K562 (cell line): Measurements from ENCODE around the gene YY1AP1. TPM values are rescaled to one million over a fixed set of nuclear protein-coding genes. Genes with fewer than 3 reads are reported as not detected.

Experiments
- CAMTA2 ChIP-seq: fragments of 250-450 bp; sonication (Bioruptor Pico); conservative IDR thresholded peaks from 2 replicates; pipeline ENCODE4 v1.5.1; 2022
- CEBPG ChIP-seq, 3 experiments: fragments of 200-800 bp in 1 of 3; sonication (Bioruptor generic) in 1 of 3; sonication (generic) in 1 of 3; formaldehyde crosslinking in 1 of 3; IDR thresholded peaks in 2 of 3; conservative IDR thresholded peaks in 1 of 3; 2 replicates each; pipeline versions ENCODE4 v1.6.1 to v1.8.0; 2016 to 2022; ENCODE audit warnings: missing compliant biosample characterization in 2 of 3, missing genetic modification characterization in 2 of 3, mild to moderate bottlenecking in 1 of 3, missing genetic modification reagents in 1 of 3
- CHD4 ChIP-seq: fragments of 200-600 bp; sonication (generic); IDR thresholded peaks from 3 replicates; pipeline ENCODE4 v1.6.1; 2012; ENCODE audit warnings: low read depth, mild to moderate bottlenecking, mixed read lengths, low read length, inconsistent platforms; ENCODE audit not compliant: insufficient read depth, insufficient replicate concordance, poor library complexity, severe bottlenecking
- E2F6 ChIP-seq, 2 experiments: IDR thresholded peaks; 2 replicates each; pipeline ENCODE4 v1.6.1; 2011; ENCODE audit warnings: borderline replicate concordance in 1 of 2, control low read depth in 1 of 2, low read depth in 1 of 2, low read length in 1 of 2, mild to moderate bottlenecking in 1 of 2, mixed read lengths in 1 of 2, moderate library complexity in 1 of 2; ENCODE audit not compliant: insufficient read depth in 1 of 2, insufficient read length in 1 of 2, poor library complexity in 1 of 2, severe bottlenecking in 1 of 2; ENCODE audit errors: extremely low read depth in 1 of 2
- ESRRA ChIP-seq: fragments of 450-650 bp; IDR thresholded peaks from 2 replicates; pipeline ENCODE4 v1.6.1; 2014; ENCODE audit warnings: low read depth, mild to moderate bottlenecking, moderate library complexity, borderline replicate concordance
- JUN ChIP-seq, 2 experiments: sonication (generic) in 1 of 2; formaldehyde crosslinking in 1 of 2; IDR thresholded peaks; 2 replicates each; pipeline versions ENCODE4 v1.6.1 to v1.8.0; 2012 to 2022; ENCODE audit warnings: borderline replicate concordance in 2 of 2, mild to moderate bottlenecking in 2 of 2, improper control_type of control experiment in 1 of 2, low read depth in 1 of 2, low read length in 1 of 2, missing genetic modification reagents in 1 of 2
- KLF1 ChIP-seq: fragments of 450-650 bp; IDR thresholded peaks from 2 replicates; pipeline ENCODE4 v1.6.1; 2016; ENCODE audit warnings: missing genetic modification characterization, missing compliant biosample characterization
- MAFK ChIP-seq: IDR thresholded peaks from 2 replicates; pipeline ENCODE4 v1.6.1; 2011; ENCODE audit warnings: low read length, improper control_type of control experiment
- MAZ ChIP-seq, 2 experiments: fragments of 450-650 bp in 1 of 2; sonication (generic) in 1 of 2; formaldehyde crosslinking; IDR thresholded peaks in 1 of 2; conservative IDR thresholded peaks in 1 of 2; 2 replicates each; pipeline versions ENCODE4 v1.4.0 to v1.5.0; 2020; ENCODE audit warnings: mild to moderate bottlenecking in 1 of 2, missing genetic modification reagents in 1 of 2
- MCM2 ChIP-seq: fragments of 450-650 bp; IDR thresholded peaks from 2 replicates; pipeline ENCODE4 v1.6.1; 2017; ENCODE audit warnings: low read depth, mild to moderate bottlenecking
- RBM39 ChIP-seq: fragments of 200-400 bp; formaldehyde crosslinking; optimal IDR thresholded peaks from 2 replicates; pipeline ENCODE3; 2018; ENCODE audit warnings: low read depth, low read length
- RFX1 ChIP-seq: fragments of 450-650 bp; IDR thresholded peaks from 2 replicates; pipeline ENCODE4 v1.6.1; 2016; ENCODE audit warnings: mild to moderate bottlenecking, moderate library complexity
- THRAP3 ChIP-seq: fragments of 450-650 bp; IDR thresholded peaks from 2 replicates; pipeline ENCODE4 v1.6.1; 2016; ENCODE audit warnings: mild to moderate bottlenecking, inconsistent platforms, borderline replicate concordance
- TRIM24 ChIP-seq, 2 experiments: fragments of 450-650 bp; IDR thresholded peaks; 2 replicates each; pipeline ENCODE4 v1.6.1; 2016
- ZKSCAN8 ChIP-seq: fragments of 200-800 bp; sonication (Bioruptor generic); IDR thresholded peaks from 2 replicates; pipeline ENCODE4 v1.6.1; 2016; ENCODE audit warnings: missing genetic modification characterization, missing compliant biosample characterization
- ZNF12 ChIP-seq: sonication (generic); formaldehyde crosslinking; IDR thresholded peaks from 2 replicates; pipeline ENCODE4 v1.4.0; 2020; ENCODE audit warnings: mild to moderate bottlenecking, missing genetic modification reagents
- ZNF175 ChIP-seq: fragments of 200-800 bp; sonication (Bioruptor generic); IDR thresholded peaks from 2 replicates; pipeline ENCODE4 v1.6.1; 2016; ENCODE audit warnings: low read depth, mild to moderate bottlenecking, missing genetic modification characterization, missing compliant biosample characterization
- ZNF239 ChIP-seq: fragments of 250-450 bp; sonication (Bioruptor Pico); IDR thresholded peaks from 2 replicates; pipeline ENCODE4 v1.4.0; 2020; ENCODE audit warnings: mild to moderate bottlenecking
- ZNF280A ChIP-seq: fragments of 450-650 bp; IDR thresholded peaks from 2 replicates; pipeline ENCODE4 v1.6.1; 2018; ENCODE audit warnings: mild to moderate bottlenecking, low read depth; ENCODE audit not compliant: partially characterized antibody
- polyA plus RNA-seq, 8 experiments: library from polyadenylated mRNA; depleted of rRNA in 4 of 8; stranded (reverse) in 5 of 8; unstranded in 3 of 8; fragments of >200 nt; fragmentation: Nextera tagmentation in 2 of 8; fragmentation: Illumina TruSeq in 1 of 8; extraction: Ambion mirVana in 2 of 8; extraction: Trizol in 1 of 8; gene quantifications; 2 replicates each; pipeline versions ENCODE4 v1.2.1 to v1.2.3, GENCODE V29; 2011 to 2014; ENCODE audit warnings: inconsistent platforms in 1 of 8, missing spikeins in 1 of 8
- total RNA-seq, 7 experiments: library from RNA; depleted of rRNA in 6 of 7; stranded (reverse); fragments of >200 nt in 6 of 7; fragmentation: Illumina TruSeq in 2 of 7; extraction: Trizol in 2 of 7; gene quantifications; 2 replicates each; pipeline versions ENCODE4 v1.2.1 to v1.2.3, GENCODE V29; 2011 to 2021; ENCODE audit warnings: low replicate concordance in 1 of 7
- TF ChIP-seq, protein P1 (sequence below): fragments of 250-450 bp; sonication (Bioruptor Pico); IDR thresholded peaks from 2 replicates; pipeline ENCODE4 v1.5.0; 2021; ENCODE audit warnings: mild to moderate bottlenecking, borderline replicate concordance
- TF ChIP-seq, protein P2 (sequence below): fragments of 250-450 bp; sonication (Bioruptor Pico); IDR thresholded peaks from 2 replicates; pipeline ENCODE4 v1.8.0; 2021; ENCODE audit warnings: moderate library complexity, mild to moderate bottlenecking, inconsistent platforms

Gene YY1AP1
- total and polyA plus RNA-seq, 9 of the 15 experiments (the other 6 are each of a cell fraction or from before 2014, with no cell fraction given): 18.4 to 90.7 (median 42.9) TPM

DNA sequence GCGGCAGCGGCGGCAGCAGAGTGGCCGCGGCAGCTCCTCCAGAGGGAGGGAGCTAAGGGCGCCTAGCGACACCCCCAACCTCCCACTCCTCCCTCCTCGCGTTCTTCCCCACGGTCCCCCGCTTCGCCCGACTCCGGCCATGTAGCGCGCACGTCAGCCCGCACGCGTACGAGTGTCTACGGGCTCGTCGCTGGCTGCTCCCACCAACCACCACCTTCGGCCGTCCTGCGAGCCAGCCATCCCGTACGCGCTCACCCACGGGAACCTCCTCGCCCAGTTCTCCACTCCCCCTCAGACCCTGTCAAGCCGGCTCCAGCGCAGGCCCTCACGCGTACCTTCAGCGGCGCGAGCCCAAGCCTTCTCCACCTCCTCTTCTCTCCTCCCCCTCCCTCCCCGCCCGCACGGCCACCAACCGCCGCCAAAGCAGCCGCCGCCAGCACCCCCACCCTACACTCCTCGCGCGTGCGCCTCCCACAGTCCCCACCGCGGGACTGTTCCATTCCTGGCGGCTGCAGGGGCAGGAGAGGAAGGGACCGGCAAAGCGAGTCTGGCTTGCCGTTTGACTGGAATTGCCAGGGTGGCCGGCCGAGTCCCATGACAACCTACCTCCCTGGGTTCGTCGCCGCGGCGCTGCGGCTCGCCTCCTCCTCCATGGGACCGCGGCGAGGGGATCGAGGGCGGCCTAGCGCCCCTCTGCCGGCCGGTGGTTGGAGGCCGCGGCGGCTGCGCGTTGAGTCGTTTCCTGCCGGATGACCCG lies at the start of gene YY1AP1 (continued):
- peak; percentile 80 to 96 for TF ChIP-seq MAZ (CRISPR knock-in tag; conservative IDR thresholded peaks at IDR 0.05 in 1 of 2, IDR thresholded peaks at IDR 0.05 in 1 of 2)
- TF ChIP-seq KLF1 (tag): no peak
- no peak for TF ChIP-seq CAMTA2 (CRISPR knock-in tag)
- no peak for TF ChIP-seq ZNF175 (CRISPR knock-in tag)
- no peak for TF ChIP-seq THRAP3
- no peak for TF ChIP-seq ZNF280A
- TF ChIP-seq E2F6 (IDR thresholded peaks at IDR 0.05; ENCODE audit: borderline replicate concordance in 1 of 2, extremely low read depth in 1 of 2, insufficient read depth in 1 of 2, insufficient read length in 1 of 2, low read depth in 1 of 2, low read length in 1 of 2, poor library complexity in 1 of 2, severe bottlenecking in 1 of 2): peak in 1 of 2 experiments; percentile 43
- TF ChIP-seq MCM2: no peak
- peak in 1 of 2 experiments; percentile 70; a peak in 2 of 4 replicates for TF ChIP-seq TRIM24 (IDR thresholded peaks at IDR 0.05)
- no peak; the same call in 1 of the 2 replicates for TF ChIP-seq ZNF12 (CRISPR knock-in tag)
- no peak for TF ChIP-seq JUN (IDR thresholded peaks at IDR 0.05; ENCODE audit: borderline replicate concordance, low read depth, low read length)
- TF ChIP-seq JUN (CRISPR knock-in tag; IDR thresholded peaks at IDR 0.05; ENCODE audit: borderline replicate concordance): no peak; the same call in 1 of the 2 replicates
- TF ChIP-seq, protein P1, sequence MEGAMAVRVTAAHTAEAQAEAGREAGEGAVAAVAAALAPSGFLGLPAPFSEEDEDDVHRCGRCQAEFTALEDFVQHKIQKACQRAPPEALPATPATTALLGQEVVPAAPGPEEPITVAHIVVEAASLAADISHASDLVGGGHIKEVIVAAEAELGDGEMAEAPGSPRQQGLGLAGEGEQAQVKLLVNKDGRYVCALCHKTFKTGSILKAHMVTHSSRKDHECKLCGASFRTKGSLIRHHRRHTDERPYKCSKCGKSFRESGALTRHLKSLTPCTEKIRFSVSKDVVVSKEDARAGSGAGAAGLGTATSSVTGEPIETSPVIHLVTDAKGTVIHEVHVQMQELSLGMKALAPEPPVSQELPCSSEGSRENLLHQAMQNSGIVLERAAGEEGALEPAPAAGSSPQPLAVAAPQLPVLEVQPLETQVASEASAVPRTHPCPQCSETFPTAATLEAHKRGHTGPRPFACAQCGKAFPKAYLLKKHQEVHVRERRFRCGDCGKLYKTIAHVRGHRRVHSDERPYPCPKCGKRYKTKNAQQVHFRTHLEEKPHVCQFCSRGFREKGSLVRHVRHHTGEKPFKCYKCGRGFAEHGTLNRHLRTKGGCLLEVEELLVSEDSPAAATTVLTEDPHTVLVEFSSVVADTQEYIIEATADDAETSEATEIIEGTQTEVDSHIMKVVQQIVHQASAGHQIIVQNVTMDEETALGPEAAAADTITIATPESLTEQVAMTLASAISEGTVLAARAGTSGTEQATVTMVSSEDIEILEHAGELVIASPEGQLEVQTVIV: no peak
- TF ChIP-seq ZKSCAN8 (CRISPR knock-in tag): no peak
- TF ChIP-seq RFX1: no peak
- TF ChIP-seq ZNF239: no peak
- TF ChIP-seq CEBPG (CRISPR knock-in tag; IDR thresholded peaks at IDR 0.05): no peak
- TF ChIP-seq CEBPG (tag; conservative IDR thresholded peaks at IDR 0.05 in 1 of 2, IDR thresholded peaks at IDR 0.05 in 1 of 2): no peak
- peak; percentile 83; the same call in 1 of the 2 replicates for TF ChIP-seq ESRRA
- no peak for TF ChIP-seq CHD4
- TF ChIP-seq MAFK: peak; percentile 36; the same call in 1 of the 2 replicates
- TF ChIP-seq, protein P2, sequence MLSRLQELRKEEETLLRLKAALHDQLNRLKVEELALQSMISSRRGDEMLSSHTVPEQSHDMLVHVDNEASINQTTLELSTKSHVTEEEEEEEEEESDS: no peak
- TF ChIP-seq RBM39: no peak
